Measurements from ENCODE around the gene PRPF8. TPM values are rescaled to one million over a fixed set of nuclear protein-coding genes. Genes with fewer than 3 reads are reported as not detected.

Gene PRPF8
- total RNA-seq, 4 donors from 2014 or later: 186 to 341 (median 220) TPM

DNA sequence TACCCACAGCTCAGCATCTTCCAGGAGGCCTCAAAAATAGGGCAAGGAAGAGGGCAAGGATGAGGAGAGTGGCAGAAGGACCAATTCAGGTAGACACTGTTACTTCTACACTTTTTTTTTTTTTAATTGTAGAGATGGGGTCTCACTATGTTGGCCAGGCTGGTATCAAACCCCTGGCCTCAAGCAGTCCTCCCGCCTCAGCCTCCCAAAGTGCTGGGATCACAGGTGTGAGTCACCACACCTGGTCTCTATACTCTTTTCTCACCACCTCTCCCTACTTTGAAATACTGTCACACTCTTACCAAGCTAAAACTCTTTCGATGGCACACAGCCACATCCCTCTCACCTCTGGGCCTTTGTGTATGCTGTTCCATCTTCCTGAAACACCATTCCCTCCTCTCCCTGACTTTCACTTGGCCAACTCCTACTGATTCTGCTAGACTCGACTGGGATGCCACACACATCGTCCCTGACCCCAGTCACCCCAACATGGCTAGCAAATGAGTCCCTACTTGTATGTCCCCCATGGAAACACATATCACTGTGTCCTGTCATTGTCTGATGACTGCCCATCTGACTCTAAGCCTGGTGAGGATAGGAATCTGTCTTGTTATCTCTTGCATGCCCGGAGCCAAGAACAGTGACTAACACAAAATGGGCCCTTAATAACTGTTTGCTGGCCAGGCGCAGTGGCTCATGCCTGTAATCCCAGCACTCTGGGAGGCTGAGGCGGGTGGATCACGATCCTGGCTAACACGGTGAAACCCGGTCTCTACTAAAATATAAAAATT is 48.8 kb downstream of the PRPF8 start:
- Histone ChIP-seq H3K4me1 (no peaks in the 10 kb centered on the region), H3K4me3 (no peak overlapping the region), H3K27me3 (no peaks in the 10 kb centered on the region), H3K27ac (no peak overlapping the region), H3K9me3 (no peaks in the 10 kb centered on the region), H3K36me3 (peaks cover 6% of the 10 kb centered on the region)
- DNase-seq (ENCODE audit: low spot score in 2 of 2): no peak
- 86% methylated on average over 10 of the region's 10 CpGs for WGBS
- TF ChIP-seq POLR2A (IDR thresholded peaks at IDR 0.05): no peak
- no peak for TF ChIP-seq EP300 (IDR thresholded peaks at IDR 0.05)
- no peak for TF ChIP-seq POLR2AphosphoS5 (IDR thresholded peaks at IDR 0.05)
- TF ChIP-seq, protein P1, sequence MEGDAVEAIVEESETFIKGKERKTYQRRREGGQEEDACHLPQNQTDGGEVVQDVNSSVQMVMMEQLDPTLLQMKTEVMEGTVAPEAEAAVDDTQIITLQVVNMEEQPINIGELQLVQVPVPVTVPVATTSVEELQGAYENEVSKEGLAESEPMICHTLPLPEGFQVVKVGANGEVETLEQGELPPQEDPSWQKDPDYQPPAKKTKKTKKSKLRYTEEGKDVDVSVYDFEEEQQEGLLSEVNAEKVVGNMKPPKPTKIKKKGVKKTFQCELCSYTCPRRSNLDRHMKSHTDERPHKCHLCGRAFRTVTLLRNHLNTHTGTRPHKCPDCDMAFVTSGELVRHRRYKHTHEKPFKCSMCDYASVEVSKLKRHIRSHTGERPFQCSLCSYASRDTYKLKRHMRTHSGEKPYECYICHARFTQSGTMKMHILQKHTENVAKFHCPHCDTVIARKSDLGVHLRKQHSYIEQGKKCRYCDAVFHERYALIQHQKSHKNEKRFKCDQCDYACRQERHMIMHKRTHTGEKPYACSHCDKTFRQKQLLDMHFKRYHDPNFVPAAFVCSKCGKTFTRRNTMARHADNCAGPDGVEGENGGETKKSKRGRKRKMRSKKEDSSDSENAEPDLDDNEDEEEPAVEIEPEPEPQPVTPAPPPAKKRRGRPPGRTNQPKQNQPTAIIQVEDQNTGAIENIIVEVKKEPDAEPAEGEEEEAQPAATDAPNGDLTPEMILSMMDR (IDR thresholded peaks at IDR 0.05): no peak

DNA sequence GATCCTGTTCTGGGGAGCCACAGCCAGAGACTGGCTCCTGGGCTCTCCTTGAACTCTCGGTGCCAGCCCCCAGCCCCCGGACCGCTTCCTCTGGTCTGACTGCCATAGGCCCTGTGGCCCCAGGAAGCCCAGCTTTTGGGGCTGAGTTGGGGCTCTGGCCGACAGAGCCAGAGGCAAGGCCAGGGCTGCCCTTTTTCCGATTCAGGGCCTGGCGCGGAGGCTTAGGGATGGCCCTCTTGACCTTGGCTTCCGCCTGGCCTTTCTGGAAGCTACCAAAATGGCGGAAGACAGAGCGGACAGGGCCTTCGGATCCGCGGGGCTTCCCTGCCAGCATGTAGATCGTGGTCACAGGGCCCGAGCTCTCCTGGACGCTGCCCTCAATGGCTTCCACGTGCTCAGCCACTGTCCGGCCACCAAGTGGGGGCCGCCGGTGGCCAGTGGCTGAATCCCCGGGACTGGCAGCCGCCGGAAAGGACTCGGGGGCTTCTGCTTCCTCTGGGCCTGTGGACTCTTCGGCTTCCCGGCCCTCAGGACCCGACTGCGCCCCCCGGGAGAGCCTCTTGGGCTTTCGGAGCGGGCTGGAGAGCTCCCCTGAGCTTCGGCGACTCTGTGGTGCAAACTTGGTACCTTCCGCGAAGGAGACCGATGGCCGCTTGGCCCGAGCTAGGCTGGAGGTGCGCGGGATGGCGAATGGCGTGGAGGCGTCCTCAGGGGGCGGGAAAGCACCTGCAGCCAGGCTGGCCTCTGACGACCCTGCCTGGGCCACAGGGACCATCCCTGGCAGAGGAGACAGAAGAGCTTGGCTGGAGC is 49.6 kb downstream of the PRPF8 start:
- WGBS: 94% methylated on average over 14 of the region's 45 CpGs
- Histone ChIP-seq H3K27me3 (no peaks in the 10 kb centered on the region), H3K36me3 (peaks cover 6% of the 10 kb centered on the region), H3K9me3 (no peaks in the 10 kb centered on the region), H3K4me3 (no peak overlapping the region), H3K27ac (no peak overlapping the region), H3K4me1 (peaks cover under 1% of the 10 kb centered on the region)
- TF ChIP-seq, protein P1 (IDR thresholded peaks at IDR 0.05): no peak
- no peak for TF ChIP-seq POLR2AphosphoS5 (IDR thresholded peaks at IDR 0.05)
- TF ChIP-seq POLR2A (IDR thresholded peaks at IDR 0.05): no peak
- TF ChIP-seq EP300 (IDR thresholded peaks at IDR 0.05): no peak
- DNase-seq (ENCODE audit: low spot score in 2 of 2): no peak

DNA sequence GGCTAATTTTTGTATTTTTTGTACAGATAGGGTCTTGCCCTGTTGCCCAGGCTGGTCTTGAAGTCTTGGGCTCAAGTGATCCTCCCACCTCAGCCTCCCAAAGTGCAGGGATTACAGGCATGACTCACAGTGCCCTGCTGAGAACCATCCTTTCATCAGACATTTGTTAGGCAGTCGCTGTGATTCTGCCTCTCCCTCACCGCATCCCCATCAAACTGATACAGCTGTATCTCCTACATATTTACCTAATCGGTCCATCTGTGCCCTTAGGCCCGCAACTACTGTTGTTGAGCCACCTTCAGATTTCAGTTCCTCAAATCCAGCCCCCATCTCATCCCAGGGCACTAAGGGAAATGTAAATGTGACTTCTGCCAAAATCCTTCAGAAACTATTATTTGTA is 54.0 kb downstream of the PRPF8 start:
- Histone ChIP-seq H3K36me3 (peaks cover 6% of the 10 kb centered on the region), H3K27ac (no peak overlapping the region), H3K9me3 (no peaks in the 10 kb centered on the region), H3K4me3 (no peak overlapping the region), H3K27me3 (no peaks in the 10 kb centered on the region), H3K4me1 (peaks cover 45% of the 10 kb centered on the region)
- DNase-seq (ENCODE audit: low spot score in 2 of 2): no peak
- WGBS: 79% methylated on average over 4 of the region's 4 CpGs
- TF ChIP-seq, protein P1 (IDR thresholded peaks at IDR 0.05): no peak
- TF ChIP-seq EP300 (IDR thresholded peaks at IDR 0.05): no peak
- TF ChIP-seq POLR2AphosphoS5 (IDR thresholded peaks at IDR 0.05): no peak
- no peak for TF ChIP-seq POLR2A (IDR thresholded peaks at IDR 0.05)

DNA sequence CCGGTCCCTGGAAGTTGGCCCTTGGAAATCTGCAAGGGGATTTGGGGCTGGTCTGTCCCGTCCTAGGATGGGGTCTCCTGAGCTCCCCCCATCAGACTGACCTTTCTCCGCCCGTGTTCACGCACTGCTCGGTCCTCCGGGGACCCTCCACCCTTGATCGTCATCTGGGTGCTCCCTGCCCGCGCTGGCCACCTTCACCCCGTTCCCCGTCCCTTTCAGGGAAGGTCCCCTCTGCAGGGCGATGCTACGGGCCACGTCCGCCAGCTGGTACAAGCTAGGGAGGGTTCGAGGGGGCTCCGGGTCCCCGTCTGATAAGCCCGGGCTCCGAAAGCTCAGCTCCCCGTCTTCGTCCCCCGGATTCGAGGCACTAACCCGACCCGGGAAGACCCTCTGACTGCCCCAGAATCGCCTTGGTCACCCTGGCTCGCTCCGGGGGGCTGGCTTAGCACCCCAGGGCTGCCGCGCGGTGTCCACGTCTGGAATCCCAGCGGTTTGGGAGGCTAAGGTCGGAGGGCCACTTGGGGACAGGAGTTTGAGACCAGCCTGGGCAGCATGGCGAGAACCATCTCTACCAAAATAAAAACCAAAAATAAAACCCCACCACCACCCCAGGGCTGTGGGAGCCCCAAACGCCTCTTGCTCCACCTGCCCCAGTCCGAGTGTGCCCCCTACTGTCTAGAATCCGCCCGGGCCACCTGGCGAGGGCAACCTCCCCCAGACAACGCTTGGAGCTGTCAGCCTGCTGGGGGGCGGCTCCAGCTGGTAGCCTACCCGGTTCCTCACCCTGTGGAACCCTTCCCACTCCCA is 55.0 kb downstream of the PRPF8 start:
- H3K4me1 ChIP-seq: peaks cover 48% of the 10 kb centered on the region
- TF ChIP-seq POLR2A (IDR thresholded peaks at IDR 0.05): no peak
- TF ChIP-seq, protein P1 (IDR thresholded peaks at IDR 0.05): peak; percentile 1 to 50
- DNase-seq (ENCODE audit: low spot score in 2 of 2): no peak
- no peaks in the 10 kb centered on the region for H3K27me3 ChIP-seq
- peak overlapping the region; percentile 86 for H3K4me3 ChIP-seq
- no peaks in the 10 kb centered on the region for H3K36me3 ChIP-seq
- H3K27ac ChIP-seq: peak overlapping the region; percentile 86
- H3K9me3 ChIP-seq: no peaks in the 10 kb centered on the region
- WGBS: 4% methylated on average over 31 of the region's 45 CpGs
